DOHH2 (cell line): ENCODE results near the gene ARL9.
A peak's percentile ranks its signal among the peaks of the same experiment; 100 is the strongest.

Experiments used
- H3F3A ChIP-seq: fragments of 200-600 bp; sonication (generic), shearing (Covaris generic); 2 replicates; pipeline ENCODE4 v1.6.0; 2016; ENCODE audit warnings: antibody characterized with exemption, mild to moderate bottlenecking; ENCODE audit not compliant: control insufficient read depth, insufficient read depth
- H3K27ac ChIP-seq: fragments of 200-600 bp; sonication (generic); 2 replicates; pipeline ENCODE4 v1.5.1; 2014; ENCODE audit warnings: low read depth, mild to moderate bottlenecking, low read length, moderate library complexity
- H3K27me3 ChIP-seq: fragments of 200-600 bp; sonication (generic); 2 replicates; pipeline ENCODE4 v1.6.1; 2014; ENCODE audit warnings: mild to moderate bottlenecking, low read length, mixed read lengths; ENCODE audit not compliant: control insufficient read depth
- H3K36me3 ChIP-seq: fragments of 200-600 bp; sonication (generic); 2 replicates; pipeline ENCODE4 v1.6.1; 2014; ENCODE audit warnings: mild to moderate bottlenecking, low read length, moderate library complexity, mixed read lengths; ENCODE audit not compliant: control insufficient read depth
- H3K4me1 ChIP-seq: fragments of 200-600 bp; sonication (generic); 2 replicates; pipeline ENCODE4 v1.6.1; 2014; ENCODE audit warnings: mild to moderate bottlenecking, low read length, mixed read lengths; ENCODE audit not compliant: control insufficient read depth
- H3K4me2 ChIP-seq: fragments of 200-600 bp; sonication (generic); 2 replicates; pipeline ENCODE4 v1.6.0; 2014; ENCODE audit warnings: mild to moderate bottlenecking, low read length, moderate library complexity
- H3K4me3 ChIP-seq: fragments of 200-600 bp; sonication (generic); 2 replicates; pipeline ENCODE4 v1.5.1; 2014; ENCODE audit warnings: mild to moderate bottlenecking, low read length, mixed read lengths
- H3K79me2 ChIP-seq: fragments of 200-600 bp; sonication (generic); 2 replicates; pipeline ENCODE4 v1.6.1; 2014; ENCODE audit warnings: mild to moderate bottlenecking, low read length, mixed read lengths; ENCODE audit not compliant: control insufficient read depth
- H3K9me2 ChIP-seq: fragments of 200-600 bp; sonication (generic); replicated peaks from 2 replicates; pipeline ENCODE4 v1.6.1; 2014; ENCODE audit warnings: mild to moderate bottlenecking, low read length, mixed read lengths; ENCODE audit not compliant: control insufficient read depth
- H3K9me3 ChIP-seq: fragments of 200-600 bp; sonication (generic); 2 replicates; pipeline ENCODE4 v1.6.1; 2014; ENCODE audit warnings: antibody characterized with exemption, low read length, mixed read lengths; ENCODE audit not compliant: control insufficient read depth, insufficient read depth
- H4K20me1 ChIP-seq: fragments of 200-600 bp; sonication (generic); 2 replicates; pipeline ENCODE4 v1.6.0; 2014; ENCODE audit warnings: low read depth, mild to moderate bottlenecking, antibody characterized with exemption, low read length, moderate library complexity; ENCODE audit not compliant: control insufficient read depth, insufficient read depth
- EZH2phosphoT487 ChIP-seq: fragments of 200-600 bp; sonication (generic); IDR thresholded peaks from 2 replicates; pipeline ENCODE4 v1.6.1; 2017; ENCODE audit warnings: borderline replicate concordance, mild to moderate bottlenecking, antibody characterized with exemption, low read length, moderate library complexity, mixed read lengths
- TF ChIP-seq, protein P1 (sequence below): fragments of 200-600 bp; sonication (generic); IDR thresholded peaks from one replicate; pipeline ENCODE4 v1.5.1; 2014; ENCODE audit warnings: antibody characterized with exemption, mild to moderate bottlenecking, low read depth, low read length; ENCODE audit not compliant: poor library complexity, severe bottlenecking

Gene ARL9

DNA sequence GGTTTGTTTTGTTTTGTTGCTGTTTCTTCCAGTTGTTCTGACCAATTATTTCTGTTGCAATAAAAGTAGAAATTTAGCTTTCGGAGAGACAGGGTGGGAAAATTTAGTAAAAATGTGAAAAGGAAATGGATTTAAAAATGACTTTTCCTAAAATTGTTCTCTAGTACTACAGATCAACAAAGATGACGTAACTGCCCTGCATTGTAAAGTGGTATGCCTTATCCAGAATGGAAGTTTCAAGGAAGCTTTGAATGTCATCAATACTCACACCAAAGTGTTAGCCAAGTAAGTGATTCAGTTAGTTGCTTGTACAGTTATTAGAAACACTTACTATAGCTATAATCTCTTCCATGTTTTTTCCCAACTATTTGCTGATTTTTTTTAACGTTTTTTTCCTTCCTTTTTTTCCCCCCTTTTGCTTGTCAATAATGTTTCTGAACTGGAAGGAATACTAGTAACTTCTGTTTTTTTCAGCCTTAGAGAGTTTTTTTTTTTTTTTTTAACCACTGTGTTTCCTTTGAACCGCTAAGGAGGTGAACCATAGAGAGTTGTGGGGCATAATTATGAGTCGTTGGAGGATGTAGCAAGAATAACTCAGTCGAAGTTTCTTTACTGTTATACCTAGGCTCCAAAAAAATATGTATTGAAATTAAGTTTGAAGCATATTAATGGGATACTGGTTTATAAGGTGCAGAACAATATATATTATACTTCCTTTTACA lies 35.9 kb upstream of the ARL9 start:
- Histone ChIP-seq H3K36me3 (peaks cover 68% of the 10 kb centered on the region), H3F3A (peaks cover 14% of the 10 kb centered on the region)

DNA sequence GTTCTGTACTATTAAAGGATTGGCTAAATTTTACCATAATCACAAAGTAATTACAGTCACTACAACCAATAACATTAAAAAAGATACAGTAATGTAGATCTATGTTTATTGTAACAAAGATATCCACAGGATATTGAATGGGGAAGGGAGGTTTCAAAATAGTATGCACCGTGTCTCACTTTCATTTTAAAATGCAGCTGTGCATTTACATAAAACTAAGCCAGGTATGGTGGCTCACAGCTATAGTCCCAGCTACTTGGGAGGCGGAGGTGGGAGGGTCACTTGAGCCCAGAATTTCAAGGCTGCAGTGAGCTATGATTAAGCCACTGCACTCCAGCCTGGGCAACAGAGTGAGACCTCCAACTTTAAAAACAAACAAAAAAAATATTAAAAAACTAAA lies 29.7 kb upstream of the ARL9 start:
- Histone ChIP-seq H3K79me2 (peaks cover 14% of the 10 kb centered on the region), H3K9me3 (no peaks in the 10 kb centered on the region), H3K27ac (peak overlapping the region; percentile 54), H4K20me1 (no peaks in the 10 kb centered on the region), H3K4me1 (peaks cover 13% of the 10 kb centered on the region), H3K27me3 (no peaks in the 10 kb centered on the region), H3K36me3 (peaks cover 89% of the 10 kb centered on the region), H3F3A (0 out of 2 replicates have a peak, but pooled peaks cover 4% of the 10 kb centered on the region), H3K4me2 (peak overlapping the region; percentile 43), H3K4me3 (no peak overlapping the region; the same call in 1 of the 2 replicates), H3K9me2 (no peaks in the 10 kb centered on the region)
- TF ChIP-seq, protein P1, sequence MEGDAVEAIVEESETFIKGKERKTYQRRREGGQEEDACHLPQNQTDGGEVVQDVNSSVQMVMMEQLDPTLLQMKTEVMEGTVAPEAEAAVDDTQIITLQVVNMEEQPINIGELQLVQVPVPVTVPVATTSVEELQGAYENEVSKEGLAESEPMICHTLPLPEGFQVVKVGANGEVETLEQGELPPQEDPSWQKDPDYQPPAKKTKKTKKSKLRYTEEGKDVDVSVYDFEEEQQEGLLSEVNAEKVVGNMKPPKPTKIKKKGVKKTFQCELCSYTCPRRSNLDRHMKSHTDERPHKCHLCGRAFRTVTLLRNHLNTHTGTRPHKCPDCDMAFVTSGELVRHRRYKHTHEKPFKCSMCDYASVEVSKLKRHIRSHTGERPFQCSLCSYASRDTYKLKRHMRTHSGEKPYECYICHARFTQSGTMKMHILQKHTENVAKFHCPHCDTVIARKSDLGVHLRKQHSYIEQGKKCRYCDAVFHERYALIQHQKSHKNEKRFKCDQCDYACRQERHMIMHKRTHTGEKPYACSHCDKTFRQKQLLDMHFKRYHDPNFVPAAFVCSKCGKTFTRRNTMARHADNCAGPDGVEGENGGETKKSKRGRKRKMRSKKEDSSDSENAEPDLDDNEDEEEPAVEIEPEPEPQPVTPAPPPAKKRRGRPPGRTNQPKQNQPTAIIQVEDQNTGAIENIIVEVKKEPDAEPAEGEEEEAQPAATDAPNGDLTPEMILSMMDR, result no peak
- TF ChIP-seq EZH2phosphoT487, result no peak

More for the DNA sequence above, 35.9 kb upstream of the ARL9 start:
- H3K4me3 ChIP-seq, result peak overlapping the region; percentile 100
- H3K79me2 ChIP-seq, result peaks cover 77% of the 10 kb centered on the region
- no peak overlapping the region for H3K27ac ChIP-seq
- no peak for TF ChIP-seq EZH2phosphoT487
- TF ChIP-seq, protein P1, result no peak
- peak overlapping the region; percentile 85 for H3K4me2 ChIP-seq
- H3K4me1 ChIP-seq, result peaks cover 37% of the 10 kb centered on the region
- H3K9me2 ChIP-seq, result no peaks in the 10 kb centered on the region
- H4K20me1 ChIP-seq, result peaks cover 7% of the 10 kb centered on the region; the same call in 1 of the 2 replicates
- no peaks in the 10 kb centered on the region for H3K9me3 ChIP-seq
- no peaks in the 10 kb centered on the region for H3K27me3 ChIP-seq

DNA sequence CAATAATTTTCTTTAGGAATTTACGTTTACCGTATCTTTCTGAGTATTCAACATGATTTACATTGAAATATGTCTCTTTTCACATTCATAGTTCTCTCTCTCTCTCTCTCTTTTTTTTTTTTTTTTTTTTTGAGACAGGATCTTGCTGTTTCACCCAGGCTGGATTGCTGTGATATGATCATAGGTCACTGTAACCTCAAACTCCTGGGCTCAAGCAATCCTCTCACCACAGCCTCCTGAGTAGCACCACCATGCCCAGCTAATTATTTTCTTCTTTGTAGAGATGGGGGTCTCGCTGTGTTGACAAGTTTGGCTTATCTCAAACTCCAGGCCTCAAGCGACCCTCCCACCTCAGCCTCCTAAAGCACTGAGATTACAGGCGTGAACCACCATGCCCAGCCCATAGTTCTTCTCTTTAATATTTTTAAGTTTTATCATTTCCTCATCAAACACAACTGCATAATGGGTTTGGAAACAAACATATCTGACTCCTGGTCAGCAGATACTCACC lies 28.3 kb upstream of the ARL9 start:
- Histone ChIP-seq H3K4me3 (no peak overlapping the region), H3K79me2 (peaks cover 4% of the 10 kb centered on the region), H3F3A (0 out of 2 replicates have a peak, but pooled peaks cover 4% of the 10 kb centered on the region), H4K20me1 (no peaks in the 10 kb centered on the region), H3K9me3 (no peaks in the 10 kb centered on the region), H3K36me3 (peaks cover 82% of the 10 kb centered on the region), H3K27ac (no peak overlapping the region), H3K9me2 (no peaks in the 10 kb centered on the region), H3K27me3 (no peaks in the 10 kb centered on the region), H3K4me1 (peaks cover 13% of the 10 kb centered on the region), H3K4me2 (no peak overlapping the region)
- no peak for TF ChIP-seq EZH2phosphoT487
- TF ChIP-seq, protein P1, result no peak
